Mucosa of stomach (tissue), 1 donor: ENCODE results near the gene GHRL.

Experiments used
- H3K27me3 ChIP-seq: one replicate; pipeline ENCODE4 v1.7.0; 2013; ENCODE audit warnings: mild to moderate bottlenecking, low read length; ENCODE audit not compliant: control insufficient read depth, insufficient read depth
- H3K36me3 ChIP-seq: one replicate; pipeline ENCODE4 v1.7.0; 2013; ENCODE audit warnings: low read length; ENCODE audit not compliant: control insufficient read depth, insufficient read depth
- H3K4me1 ChIP-seq: one replicate; pipeline ENCODE4 v1.7.0; 2013; ENCODE audit warnings: mild to moderate bottlenecking, low read length; ENCODE audit not compliant: control insufficient read depth, insufficient read depth
- H3K4me3 ChIP-seq: one replicate; pipeline ENCODE4 v1.7.0; 2013; ENCODE audit warnings: low read length
- H3K9ac ChIP-seq: one replicate; pipeline ENCODE4 v1.7.0; 2013; ENCODE audit warnings: mild to moderate bottlenecking, low read length, moderate library complexity
- H3K9me3 ChIP-seq: one replicate; pipeline ENCODE4 v1.7.0; 2013; ENCODE audit warnings: mild to moderate bottlenecking, low read length, moderate library complexity; ENCODE audit not compliant: control insufficient read depth
- donor health status: Pancreatic carcinoma.

Gene GHRL

GRCh38 chr3:10247679-10248183, 45.0 kb downstream of the GHRL start:
- peak overlapping the region; percentile 89 for H3K9ac ChIP-seq
- H3K4me1 ChIP-seq = peaks cover 16% of the 10 kb centered on the region
- H3K4me3 ChIP-seq = peak overlapping the region; percentile 98
- no peaks in the 10 kb centered on the region for H3K27me3 ChIP-seq
- no peaks in the 10 kb centered on the region for H3K9me3 ChIP-seq
- H3K36me3 ChIP-seq = no peaks in the 10 kb centered on the region

GRCh38 chr3:10245081-10245712, 47.5 kb downstream of the GHRL start:
- Histone ChIP-seq H3K27me3 (no peaks in the 10 kb centered on the region), H3K4me1 (peaks cover 6% of the 10 kb centered on the region), H3K9me3 (no peaks in the 10 kb centered on the region), H3K9ac (no peak overlapping the region), H3K4me3 (no peak overlapping the region), H3K36me3 (no peaks in the 10 kb centered on the region)

GRCh38 chr3:10244009-10244408, 48.7 kb downstream of the GHRL start:
- H3K4me1 ChIP-seq = peaks cover 5% of the 10 kb centered on the region
- no peak overlapping the region for H3K4me3 ChIP-seq

GRCh38 chr3:10242182-10243065, 50.3 kb downstream of the GHRL start:
- H3K4me1 ChIP-seq = no peaks in the 10 kb centered on the region
- no peak overlapping the region for H3K9ac ChIP-seq
- H3K4me3 ChIP-seq = no peak overlapping the region
- H3K9me3 ChIP-seq = no peaks in the 10 kb centered on the region
- no peaks in the 10 kb centered on the region for H3K36me3 ChIP-seq
- no peaks in the 10 kb centered on the region for H3K27me3 ChIP-seq

More at GRCh38 chr3:10244009-10244408, 48.7 kb downstream of the GHRL start:
- H3K27me3 ChIP-seq = no peaks in the 10 kb centered on the region
- H3K9ac ChIP-seq = no peak overlapping the region
- no peaks in the 10 kb centered on the region for H3K36me3 ChIP-seq
- no peaks in the 10 kb centered on the region for H3K9me3 ChIP-seq

- Histone ChIP-seq H3K9me3 (no peaks in the 10 kb centered on the region), H3K27me3 (no peaks in the 10 kb centered on the region), H3K4me3 (no peak overlapping the region), H3K36me3 (no peaks in the 10 kb centered on the region), H3K4me1 (no peaks in the 10 kb centered on the region), H3K9ac (no peak overlapping the region)
Observed at GRCh38 chr3:10240799-10241198, 51.9 kb downstream of the GHRL start.

GRCh38 chr3:10238345-10239183, 54.2 kb downstream of the GHRL start:
- Histone ChIP-seq H3K9ac (no peak overlapping the region), H3K27me3 (no peaks in the 10 kb centered on the region), H3K4me1 (no peaks in the 10 kb centered on the region), H3K36me3 (no peaks in the 10 kb centered on the region), H3K9me3 (no peaks in the 10 kb centered on the region), H3K4me3 (no peak overlapping the region)
